ENCODE data around the gene NPTN.

GRCh38 chr15:73567020-73567419 is 66.2 kb downstream of the NPTN start:
- TF ChIP-seq CTCF (IDR thresholded peaks at IDR 0.05), result no peak
- no peak for TF ChIP-seq POLR2A (IDR thresholded peaks at IDR 0.05)
